ENCODE measurements around the gene SLC38A9.

GRCh38 chr5:55636177-55636576 lies 75.9 kb downstream of the SLC38A9 start:
- no peak for TF ChIP-seq CTCF (conservative IDR thresholded peaks at IDR 0.05 in 1 of 2, IDR thresholded peaks at IDR 0.05 in 1 of 2; ENCODE audit: low read depth in 1 of 2, low read length in 2 of 2)
- TF ChIP-seq EZH2 (IDR thresholded peaks at IDR 0.05; ENCODE audit: low read length, missing control alignments): no peak
